SK-N-SH (cell line): ENCODE results near the gene RAB8B. TPM values are rescaled to one million over a fixed set of nuclear protein-coding genes. Genes with fewer than 3 reads are reported as not detected.

ENCODE experiments used
- CTCF ChIA-PET: fragments of 300-600, 350-600 bp; formaldehyde crosslinking; extraction: SDS; loops from one replicate; lab custom pipeline; 2021; lab: Yijun Ruan, JAX
- POLR2A ChIA-PET: fragments of 350-600 bp; sonication (Branson Sonifier 250); formaldehyde crosslinking; extraction: SDS; loops from one replicate; lab custom pipeline; 2020; ENCODE audit warnings: antibody characterized with exemption, inconsistent platforms; lab: Yijun Ruan, JAX
- DNase-seq: peaks from one replicate; pipeline ENCODE4 v3.0.0; 2012
- H2AFZ ChIP-seq: fragments of 200-600 bp; sonication (generic); 2 replicates; pipeline ENCODE4 v1.8.1; 2016; ENCODE audit warnings: antibody characterized with exemption, mild to moderate bottlenecking, low read depth
- H3F3A ChIP-seq: fragments of 200-600 bp; sonication (generic); replicated peaks from 2 replicates; pipeline ENCODE3; 2016; ENCODE audit warnings: antibody characterized with exemption, mild to moderate bottlenecking; ENCODE audit not compliant: insufficient read depth
- H3K27ac ChIP-seq, 2 experiments: fragments of 200-500 bp in 1 of 2; fragments of 200-600 bp in 1 of 2; sonication (Bioruptor generic) in 1 of 2; sonication (generic), shearing (Covaris generic) in 1 of 2; 2 replicates each; pipeline versions ENCODE4 v1.5.1 to v1.6.1; 2014 to 2016; ENCODE audit warnings: low read depth in 2 of 2, inconsistent platforms in 1 of 2, low read length in 1 of 2, mild to moderate bottlenecking in 1 of 2, mixed read lengths in 1 of 2
- H3K27me3 ChIP-seq: fragments of 200-600 bp; sonication (generic), shearing (Covaris generic); 2 replicates; pipeline ENCODE4 v1.6.1; 2016; ENCODE audit warnings: mixed run types; ENCODE audit not compliant: insufficient read depth
- H3K36me3 ChIP-seq, 2 experiments: fragments of 200-500 bp in 1 of 2; fragments of 200-600 bp in 1 of 2; sonication (Bioruptor generic) in 1 of 2; sonication (generic) in 1 of 2; replicated peaks in 1 of 2; 2 replicates each; pipeline versions ENCODE3 to v1.5.1; 2014 to 2016; ENCODE audit warnings: low read length in 1 of 2, mild to moderate bottlenecking in 1 of 2; ENCODE audit not compliant: insufficient read depth in 2 of 2, control insufficient read depth in 1 of 2
- H3K4me1 ChIP-seq, 2 experiments: fragments of 200-500 bp in 1 of 2; fragments of 200-600 bp in 1 of 2; sonication (Bioruptor generic) in 1 of 2; sonication (generic), shearing (Covaris generic) in 1 of 2; 2 replicates each; pipeline versions ENCODE4 v1.5.1 to v1.6.1; 2014 to 2016; ENCODE audit warnings: low read depth in 1 of 2, low read length in 1 of 2, mixed run types in 1 of 2; ENCODE audit not compliant: insufficient read depth in 2 of 2, control insufficient read depth in 1 of 2
- H3K4me2 ChIP-seq: fragments of 200-600 bp; sonication (generic), shearing (Covaris generic); 2 replicates; pipeline ENCODE4 v1.6.1; 2017; ENCODE audit warnings: mixed run types
- H3K4me3 ChIP-seq, 2 experiments: fragments of 200-500 bp in 1 of 2; fragments of 200-600 bp in 1 of 2; sonication (Bioruptor generic) in 1 of 2; sonication (generic), shearing (Covaris generic) in 1 of 2; 2 replicates each; pipeline versions ENCODE4 v1.5.1 to v1.8.1; 2014 to 2016; ENCODE audit warnings: low read depth in 2 of 2, inconsistent platforms in 1 of 2, low read length in 1 of 2, mild to moderate bottlenecking in 1 of 2, mixed read lengths in 1 of 2, moderate library complexity in 1 of 2
- H3K79me2 ChIP-seq: fragments of 200-600 bp; sonication (generic); 2 replicates; pipeline ENCODE4 v1.8.1; 2017; ENCODE audit warnings: mild to moderate bottlenecking; ENCODE audit not compliant: insufficient read depth
- H3K9ac ChIP-seq: fragments of 200-600 bp; sonication (generic); 2 replicates; pipeline ENCODE4 v1.6.1; 2017; ENCODE audit warnings: mixed run types
- H3K9me2 ChIP-seq: fragments of 200-600 bp; sonication (generic); 2 replicates; pipeline ENCODE4 v1.6.1; 2017; ENCODE audit warnings: mixed run types
- H3K9me3 ChIP-seq: fragments of 200-600 bp; sonication (generic); 2 replicates; pipeline ENCODE4 v1.6.1; 2017; ENCODE audit warnings: mixed run types, mild to moderate bottlenecking, moderate library complexity
- H4K20me1 ChIP-seq: fragments of 200-600 bp; sonication (generic); 2 replicates; pipeline ENCODE4 v1.6.1; 2017; ENCODE audit warnings: mild to moderate bottlenecking, mixed run types; ENCODE audit not compliant: insufficient read depth
- EP300 ChIP-seq, 2 experiments: IDR thresholded peaks; 2 replicates each; pipeline versions ENCODE4 v1.4.0 to v1.6.1; 2012; ENCODE audit warnings: borderline replicate concordance in 1 of 2, low read depth in 1 of 2, low read length in 1 of 2
- EZH2phosphoT487 ChIP-seq: fragments of 200-600 bp; sonication (generic); IDR thresholded peaks from 2 replicates; pipeline ENCODE4 v1.6.1; 2017; ENCODE audit warnings: low read depth, mixed run types, mild to moderate bottlenecking, antibody characterized with exemption, moderate library complexity, borderline replicate concordance
- FOSL2 ChIP-seq: IDR thresholded peaks from 2 replicates; pipeline ENCODE4 v1.4.0; 2012; ENCODE audit warnings: low read depth, mild to moderate bottlenecking, moderate library complexity, borderline replicate concordance
- FOXM1 ChIP-seq: IDR thresholded peaks from 2 replicates; pipeline ENCODE4 v1.4.0; 2012; ENCODE audit warnings: low read depth, mild to moderate bottlenecking
- GATA2 ChIP-seq: sonication (generic); formaldehyde crosslinking; IDR thresholded peaks from 2 replicates; pipeline ENCODE4 v1.5.0; 2020; ENCODE audit warnings: mild to moderate bottlenecking, missing genetic modification reagents
- JUND ChIP-seq: IDR thresholded peaks from 2 replicates; pipeline ENCODE4 v1.4.0; 2012
- MXI1 ChIP-seq: IDR thresholded peaks from 2 replicates; pipeline ENCODE4 v1.6.1; 2012; ENCODE audit warnings: mild to moderate bottlenecking, low read depth, low read length, improper control_type of control experiment
- NFIC ChIP-seq: IDR thresholded peaks from 2 replicates; pipeline ENCODE4 v1.4.0; 2012; ENCODE audit warnings: borderline replicate concordance
- NRF1 ChIP-seq: IDR thresholded peaks from 2 replicates; pipeline ENCODE4 v1.6.1; 2012; ENCODE audit warnings: low read depth, mild to moderate bottlenecking, low read length
- PBX3 ChIP-seq: IDR thresholded peaks from 2 replicates; pipeline ENCODE4; 2012
- POLR2AphosphoS5 ChIP-seq: IDR thresholded peaks from 2 replicates; pipeline ENCODE4 v1.6.1; 2012; ENCODE audit warnings: low read depth, low read length
- RAD21 ChIP-seq: IDR thresholded peaks from 2 replicates; pipeline ENCODE4 v1.6.1; 2012; ENCODE audit warnings: mild to moderate bottlenecking, low read length
- RCOR1 ChIP-seq: fragments of 150-350 bp; IDR thresholded peaks from 2 replicates; pipeline ENCODE4 v1.6.1; 2017; ENCODE audit warnings: antibody characterized with exemption, low read length
- RFX5 ChIP-seq: IDR thresholded peaks from 2 replicates; pipeline ENCODE4 v1.6.1; 2012; ENCODE audit warnings: mild to moderate bottlenecking, improper control_type of control experiment, low read length
- RXRA ChIP-seq: IDR thresholded peaks from 2 replicates; pipeline ENCODE4 v1.4.0; 2012; ENCODE audit warnings: low read depth, mild to moderate bottlenecking, borderline replicate concordance
- TCF12 ChIP-seq: IDR thresholded peaks from 2 replicates; pipeline ENCODE4 v1.4.0; 2012
- TEAD4 ChIP-seq: IDR thresholded peaks from 2 replicates; pipeline ENCODE4 v1.4.0; 2012; ENCODE audit warnings: mild to moderate bottlenecking, borderline replicate concordance; ENCODE audit not compliant: insufficient read depth
- YY1 ChIP-seq: IDR thresholded peaks from 2 replicates; pipeline ENCODE4 v1.4.0; 2012; ENCODE audit warnings: low read depth, mild to moderate bottlenecking
- WGBS: methylation state at CpG from one replicate; pipeline ENCODE4 v1.1.6; 2017; ENCODE audit warnings: low lambda C conversion rate; 5-methylcytosine and 5-hydroxymethylcytosine counted together
- polyA plus RNA-seq, 3 experiments: library from polyadenylated mRNA; depleted of rRNA; stranded (reverse); fragments of >200 nt; gene quantifications; 2 replicates each; pipeline ENCODE4 v1.2.3, GENCODE V29; 2012
- TF ChIP-seq, protein P1 (sequence below): fragments of 150-350 bp; IDR thresholded peaks from 2 replicates; pipeline ENCODE4 v1.6.1; 2016; ENCODE audit warnings: mild to moderate bottlenecking, low read depth, low read length

Gene RAB8B
- polyA plus RNA-seq, 1 of the 3 experiments (the other 2 are of a cell fraction): 5.4 TPM

- peak overlapping the region; percentile 33; the same call in 1 of the 2 replicates for H3K9ac ChIP-seq
- POLR2A ChIA-PET: no interaction called here
- no peaks in the 10 kb centered on the region for H3K27me3 ChIP-seq
- CTCF ChIA-PET: interaction anchor here (2.2 kb wide), 1 partner anchor 8 kb away, joined by 6 read pairs; no protein-coding TSS in a partner anchor
- TF ChIP-seq FOXM1 (no peak), JUND (peak; percentile 77), YY1 (no peak), RFX5 (no peak), MXI1 (no peak), GATA2 (no peak), EZH2phosphoT487 (no peak), TEAD4 (peak; percentile 26; the same call in 1 of the 2 replicates), TCF12 (peak; percentile 57; the same call in 1 of the 2 replicates), PBX3 (no peak), FOSL2 (peak; percentile 70; the same call in 1 of the 2 replicates), NRF1 (no peak)
- TF ChIP-seq, protein P1, sequence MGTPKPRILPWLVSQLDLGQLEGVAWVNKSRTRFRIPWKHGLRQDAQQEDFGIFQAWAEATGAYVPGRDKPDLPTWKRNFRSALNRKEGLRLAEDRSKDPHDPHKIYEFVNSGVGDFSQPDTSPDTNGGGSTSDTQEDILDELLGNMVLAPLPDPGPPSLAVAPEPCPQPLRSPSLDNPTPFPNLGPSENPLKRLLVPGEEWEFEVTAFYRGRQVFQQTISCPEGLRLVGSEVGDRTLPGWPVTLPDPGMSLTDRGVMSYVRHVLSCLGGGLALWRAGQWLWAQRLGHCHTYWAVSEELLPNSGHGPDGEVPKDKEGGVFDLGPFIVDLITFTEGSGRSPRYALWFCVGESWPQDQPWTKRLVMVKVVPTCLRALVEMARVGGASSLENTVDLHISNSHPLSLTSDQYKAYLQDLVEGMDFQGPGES: no peak
- no peaks in the 10 kb centered on the region for H3K9me3 ChIP-seq
- peaks cover 2 to 46% of the 10 kb centered on the region in 2 experiments for H3K36me3 ChIP-seq
- no peak overlapping the region for H2AFZ ChIP-seq
- no peaks in the 10 kb centered on the region for H4K20me1 ChIP-seq
- peak overlapping the region; percentile 45; the same call in 1 of the 2 replicates for H3K4me2 ChIP-seq
- H3K4me3 ChIP-seq: no peak overlapping the region
- peaks cover 16% of the 10 kb centered on the region for H3F3A ChIP-seq
- H3K9me2 ChIP-seq: no peaks in the 10 kb centered on the region
- 58% methylated on average over 5 of the region's 5 CpGs for WGBS
- DNase-seq: no peak
- peak overlapping the region; percentile 67 to 89; a peak in 3 of 4 replicates for H3K27ac ChIP-seq
- peaks cover 2 to 25% of the 10 kb centered on the region in 2 experiments for H3K4me1 ChIP-seq
- H3K79me2 ChIP-seq: peaks cover 6% of the 10 kb centered on the region; the same call in 1 of the 2 replicates
Measured at GRCh38 chr15:63256433-63257274, 67.2 kb downstream of the RAB8B start.

GRCh38 chr15:63258658-63259057 is 69.3 kb downstream of the RAB8B start:
- H3K9ac ChIP-seq: no peak overlapping the region
- POLR2A ChIA-PET: no interaction called here
- peaks cover 2 to 19% of the 10 kb centered on the region in 2 experiments; a peak in 3 of 4 replicates for H3K4me1 ChIP-seq
- no peaks in the 10 kb centered on the region for H3K27me3 ChIP-seq
- peaks cover 12% of the 10 kb centered on the region for H3F3A ChIP-seq
- no peak overlapping the region for H3K4me3 ChIP-seq
- TF ChIP-seq EP300 (IDR thresholded peaks at IDR 0.05; ENCODE audit: borderline replicate concordance in 1 of 2, low read depth in 1 of 2, low read length in 1 of 2) (no peak), FOSL2 (no peak), POLR2AphosphoS5 (no peak), EZH2phosphoT487 (no peak), RCOR1 (no peak), RAD21 (no peak), JUND (no peak), NFIC (no peak), NRF1 (no peak), RXRA (no peak)
- TF ChIP-seq, protein P1: no peak
- H3K9me3 ChIP-seq: no peaks in the 10 kb centered on the region
- H3K9me2 ChIP-seq: no peaks in the 10 kb centered on the region
- H3K79me2 ChIP-seq: peaks cover 3% of the 10 kb centered on the region; the same call in 1 of the 2 replicates
- no peaks in the 10 kb centered on the region for H4K20me1 ChIP-seq
- CTCF ChIA-PET: no interaction called here
- no peak overlapping the region for H3K27ac ChIP-seq
- no peak overlapping the region for H3K4me2 ChIP-seq
- no peak for DNase-seq
- 95% methylated on average over 2 of the region's 2 CpGs for WGBS
- H3K36me3 ChIP-seq: peaks cover 9 to 42% of the 10 kb centered on the region in 2 experiments
- no peak overlapping the region for H2AFZ ChIP-seq
